SU-DHL-6 (cell line): ENCODE results near the gene ZMIZ1.

Experiments
- CTCF ChIP-seq: fragments of 200-600 bp; sonication (generic); IDR thresholded peaks from one replicate; pipeline ENCODE4 v1.5.1; 2017; ENCODE audit warnings: antibody characterized with exemption, mild to moderate bottlenecking, low read length, moderate library complexity; ENCODE audit not compliant: insufficient read depth, poor library complexity, severe bottlenecking
- EZH2phosphoT487 ChIP-seq: fragments of 200-600 bp; sonication (generic), shearing (Covaris generic); conservative IDR thresholded peaks from 2 replicates; pipeline ENCODE4 v1.6.1; 2018; ENCODE audit warnings: mild to moderate bottlenecking, antibody characterized with exemption, low read length, moderate library complexity, mixed read lengths

- TF ChIP-seq CTCF (no peak), EZH2phosphoT487 (no peak)
Measured at GRCh38 chr10:79146611-79147130, 77.9 kb downstream of the ZMIZ1 start.
